HCT116 (cell line): ENCODE data around the gene SLC25A19. TPM values are rescaled to one million over a fixed set of nuclear protein-coding genes. Genes with fewer than 3 reads are reported as not detected.

ENCODE experiments used
- ATAC-seq: fragments of 200-7000 bp; cut with Tn5 transposase; 2 replicates; pipeline ENCODE4 v1.9.1; 2020; ENCODE audit warnings: mild to moderate bottlenecking, moderate library complexity
- BruUV-seq: library from RNA; stranded (reverse); fragments of 400-500 nt; replicated peaks from 2 replicates; lab custom pipeline; 2021; lab: Mats Ljungman, UMichigan
- CTCF ChIA-PET: fragments of 300-600 bp; sonication (Branson Sonifier 250); formaldehyde crosslinking; loops from one replicate; lab custom pipeline; 2021; ENCODE audit warnings: antibody characterized with exemption; lab: Charles Lee
- POLR2A ChIA-PET: fragments of 300-600, 350-600 bp; sonication (Branson Sonifier 250); formaldehyde crosslinking; loops from one replicate; lab custom pipeline; 2021; ENCODE audit warnings: antibody characterized with exemption; lab: Charles Lee
- RAD21 ChIA-PET, 2 experiments: fragments of 300-600 bp; sonication (Branson Sonifier 250); formaldehyde crosslinking; loops; one replicate each; lab custom pipeline; 2023; ENCODE audit warnings: low total read pairs in 2 of 2; ENCODE audit not compliant: uncharacterized antibody in 2 of 2, unreplicated experiment in 2 of 2, low non-redundant PET in 1 of 2; lab: Charles Lee
- DNase-seq: peaks from one replicate; pipeline ENCODE4 v3.0.0-alpha.2; 2010; ENCODE audit warnings: low read depth, low spot score
- H2AFZ ChIP-seq: fragments of 200-600 bp; shearing (Covaris generic), sonication (generic); 2 replicates; pipeline ENCODE4 v1.6.1; 2017; ENCODE audit warnings: low read depth, mixed run types, mixed read lengths, antibody characterized with exemption, low read length; ENCODE audit not compliant: poor library complexity, severe bottlenecking
- H3K27ac ChIP-seq: 2 replicates; pipeline ENCODE4 v1.5.1; 2012; ENCODE audit warnings: low read depth, low read length
- H3K27me3 ChIP-seq: fragments of 200-600 bp; sonication (generic); 2 replicates; pipeline ENCODE4 v1.6.1; 2016; ENCODE audit warnings: mixed run types, low read length, mixed read lengths; ENCODE audit not compliant: insufficient read depth
- H3K36me3 ChIP-seq, 2 experiments: fragments of 200-500 bp in 1 of 2; fragments of 200-600 bp in 1 of 2; sonication (Bioruptor generic) in 1 of 2; sonication (generic) in 1 of 2; 2 replicates each; pipeline versions ENCODE4 v1.5.1 to v1.6.1; 2014 to 2016; ENCODE audit warnings: low read length in 2 of 2, inconsistent platforms in 1 of 2, mixed read lengths in 1 of 2, mixed run types in 1 of 2; ENCODE audit not compliant: insufficient read depth in 2 of 2, control insufficient read depth in 1 of 2
- H3K4me1 ChIP-seq, 2 experiments: fragments of 200-600 bp in 1 of 2; sonication (generic) in 1 of 2; 2 replicates each; pipeline versions ENCODE4 v1.5.1 to v1.6.1; 2012 to 2017; ENCODE audit warnings: low read length in 2 of 2, inconsistent platforms in 1 of 2, mild to moderate bottlenecking in 1 of 2, mixed read lengths in 1 of 2, mixed run types in 1 of 2, moderate library complexity in 1 of 2; ENCODE audit not compliant: insufficient read depth in 2 of 2, control insufficient read depth in 1 of 2
- H3K4me2 ChIP-seq: fragments of 200-600 bp; sonication (generic); 2 replicates; pipeline ENCODE4 v1.6.1; 2017; ENCODE audit warnings: mixed run types, low read length, mixed read lengths
- H3K4me3 ChIP-seq, 2 experiments: fragments of 200-600 bp in 1 of 2; sonication (generic) in 1 of 2; replicated peaks in 1 of 2; 2 replicates each; pipeline ENCODE4 v1.5.1; 2011 to 2016; ENCODE audit warnings: low read length in 2 of 2, control low read depth in 1 of 2, low read depth in 1 of 2, mild to moderate bottlenecking in 1 of 2, mixed read lengths in 1 of 2, mixed run types in 1 of 2
- H3K79me2 ChIP-seq: fragments of 200-600 bp; sonication (generic); 2 replicates; pipeline ENCODE4 v1.6.1; 2017; ENCODE audit warnings: mild to moderate bottlenecking, mixed run types, low read length, moderate library complexity, mixed read lengths; ENCODE audit not compliant: insufficient read depth
- H3K9ac ChIP-seq: fragments of 200-600 bp; sonication (generic); 2 replicates; pipeline ENCODE4 v1.6.1; 2016; ENCODE audit warnings: low read length, mixed read lengths
- H3K9me2 ChIP-seq: fragments of 200-600 bp; sonication (generic), shearing (Covaris generic); 2 replicates; pipeline ENCODE4 v1.6.1; 2017; ENCODE audit warnings: mixed run types, mild to moderate bottlenecking, moderate library complexity; ENCODE audit not compliant: insufficient read depth
- H3K9me3 ChIP-seq, 2 experiments: fragments of 200-500 bp in 1 of 2; fragments of 200-600 bp in 1 of 2; sonication (Bioruptor generic) in 1 of 2; sonication (generic) in 1 of 2; 2 replicates each; pipeline ENCODE4 v1.6.1; 2014 to 2017; ENCODE audit warnings: low read length in 2 of 2, mixed read lengths in 2 of 2, inconsistent platforms in 1 of 2, low read depth in 1 of 2, mild to moderate bottlenecking in 1 of 2, mixed run types in 1 of 2, moderate library complexity in 1 of 2; ENCODE audit not compliant: control insufficient read depth in 1 of 2, insufficient read depth in 1 of 2
- H4K20me1 ChIP-seq: fragments of 200-600 bp; sonication (generic), shearing (Covaris generic); 2 replicates; pipeline ENCODE4 v1.6.1; 2017; ENCODE audit warnings: mixed run types, mild to moderate bottlenecking, moderate library complexity; ENCODE audit not compliant: insufficient read depth
- ATF3 ChIP-seq: IDR thresholded peaks from 2 replicates; pipeline ENCODE4 v1.6.1; 2012
- CEBPB ChIP-seq: IDR thresholded peaks from 2 replicates; pipeline ENCODE4 v1.6.1; 2012; ENCODE audit warnings: low read depth
- EZH2 ChIP-seq: fragments of 200-600 bp; sonication (generic); IDR thresholded peaks from 2 replicates; pipeline ENCODE4 v1.6.1; 2017; ENCODE audit warnings: antibody characterized with exemption, mixed run types
- EZH2phosphoT487 ChIP-seq: fragments of 200-600 bp; IDR thresholded peaks from 2 replicates; pipeline ENCODE4 v1.6.1; 2018; ENCODE audit warnings: antibody characterized with exemption, borderline replicate concordance
- FOSL1 ChIP-seq: IDR thresholded peaks from 2 replicates; pipeline ENCODE4 v1.6.1; 2012; ENCODE audit warnings: low read depth
- JUND ChIP-seq: IDR thresholded peaks from 2 replicates; pipeline ENCODE4 v1.6.1; 2012
- MAX ChIP-seq: IDR thresholded peaks from 2 replicates; pipeline ENCODE4 v1.6.1; 2012
- POLR2A ChIP-seq: IDR thresholded peaks from 2 replicates; pipeline ENCODE4 v1.7.0; 2011; ENCODE audit warnings: borderline replicate concordance; ENCODE audit not compliant: insufficient read depth, insufficient read length; ENCODE audit errors: extremely low read depth
- POLR2AphosphoS5 ChIP-seq: IDR thresholded peaks from 2 replicates; pipeline ENCODE4 v1.6.1; 2011; ENCODE audit warnings: mild to moderate bottlenecking, low read depth, low read length, moderate library complexity
- RAD21 ChIP-seq: IDR thresholded peaks from 2 replicates; pipeline ENCODE4 v1.6.1; 2012; ENCODE audit warnings: low read depth, mild to moderate bottlenecking
- SIN3A ChIP-seq: IDR thresholded peaks from 2 replicates; pipeline ENCODE4 v1.6.1; 2012; ENCODE audit warnings: low read depth
- SP1 ChIP-seq: IDR thresholded peaks from 2 replicates; pipeline ENCODE4 v1.6.1; 2012; ENCODE audit warnings: low read depth
- SRF ChIP-seq: IDR thresholded peaks from 2 replicates; pipeline ENCODE4 v1.6.1; 2012; ENCODE audit warnings: low read depth
- YY1 ChIP-seq: IDR thresholded peaks from 2 replicates; pipeline ENCODE4 v1.6.1; 2011; ENCODE audit warnings: low read length, low read depth, moderate library complexity, mild to moderate bottlenecking; ENCODE audit not compliant: insufficient replicate concordance; ENCODE audit errors: extremely low read depth
- ZFX ChIP-seq: fragments of 450-650 bp; IDR thresholded peaks from 2 replicates; pipeline ENCODE4 v1.6.1; 2017
- ZNF274 ChIP-seq: fragments of 200-500 bp; sonication (Bioruptor generic); IDR thresholded peaks from 2 replicates; pipeline ENCODE4 v1.6.1; 2014; ENCODE audit warnings: mild to moderate bottlenecking, low read depth, low read length, inconsistent platforms
- intact Hi-C: fragments of 100-400 bp; cut with micrococcal nuclease; formaldehyde crosslinking; loops from 2 replicates; pipeline ENCODE4 v1.10.0; 2022
- total RNA-seq: library from RNA; stranded (reverse); gene quantifications from one replicate; pipeline ENCODE4 v1.2.1, GENCODE V29; 2021; ENCODE audit not compliant: unreplicated experiment
- TF ChIP-seq, protein P1 (sequence below): IDR thresholded peaks from 2 replicates; pipeline ENCODE4 v1.6.1; 2012; ENCODE audit warnings: low read depth
- TF ChIP-seq, protein P2 (sequence below), 3 experiments: fragments of 200-600 bp in 1 of 3; sonication (generic) in 1 of 3; IDR thresholded peaks in 2 of 3; conservative IDR thresholded peaks in 1 of 3; 2 replicates each; pipeline ENCODE4 v1.5.1; 2012 to 2017; ENCODE audit warnings: low read depth in 2 of 3, low read length in 2 of 3, antibody characterized with exemption in 1 of 3, borderline replicate concordance in 1 of 3, control low read depth in 1 of 3, mild to moderate bottlenecking in 1 of 3, mixed read lengths in 1 of 3, mixed run types in 1 of 3, moderate library complexity in 1 of 3; ENCODE audit not compliant: insufficient read depth in 1 of 3
- TF ChIP-seq, protein P3 (sequence below): IDR thresholded peaks from 2 replicates; pipeline ENCODE4 v1.6.1; 2011; ENCODE audit warnings: mild to moderate bottlenecking, low read length, moderate library complexity; ENCODE audit not compliant: insufficient replicate concordance; ENCODE audit errors: extremely low read depth

Gene SLC25A19
- total RNA-seq, 1 experiment from 2014 or later = 38.7 TPM

DNA sequence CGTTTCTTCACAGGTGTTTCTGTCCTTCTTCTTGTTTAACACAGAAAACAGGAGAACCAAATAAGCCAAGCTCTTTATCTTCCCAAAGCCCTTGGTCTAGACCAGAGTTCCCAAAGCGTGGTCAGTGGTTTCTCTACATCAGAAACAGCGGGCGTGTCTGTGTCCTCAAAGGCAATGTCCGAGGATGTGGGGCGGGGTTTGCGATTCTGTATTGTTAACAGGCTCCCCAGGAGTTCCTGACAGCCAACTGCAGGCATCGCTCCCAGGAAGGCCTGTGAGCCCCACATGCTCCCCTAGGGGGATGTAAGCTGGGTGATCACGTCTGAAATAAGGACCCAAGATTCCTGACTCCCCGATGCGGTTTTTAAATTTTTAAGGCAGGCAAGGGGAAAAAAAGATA lies 28.4 kb upstream of the SLC25A19 start:
- CTCF ChIA-PET = interaction anchor here (0.7 to 1.7 kb wide), 2 partner anchors 95 to 430 kb away, joined by 3 to 4 read pairs; no protein-coding TSS in a partner anchor
- Histone ChIP-seq H3K79me2 (peaks cover 5% of the 10 kb centered on the region; the same call in 1 of the 2 replicates), H2AFZ (no peak overlapping the region), H3K4me2 (no peak overlapping the region), H3K4me3 (no peak overlapping the region), H3K27ac (no peak overlapping the region), H4K20me1 (no peaks in the 10 kb centered on the region), H3K27me3 (no peaks in the 10 kb centered on the region), H3K36me3 (peaks cover 23 to 30% of the 10 kb centered on the region in 2 experiments; a peak in 3 of 4 replicates), H3K4me1 (peaks cover 0 to 8% of the 10 kb centered on the region in 2 experiments; a peak in 1 of 4 replicates), H3K9me2 (no peaks in the 10 kb centered on the region), H3K9me3 (no peaks in the 10 kb centered on the region), H3K9ac (no peak overlapping the region)
- peak; percentile 52; the same call in 1 of the 2 replicates for ATAC-seq
- DNase-seq = no peak
- intact Hi-C loops = no loop called here
- POLR2A ChIA-PET = no interaction called here
- TF ChIP-seq FOSL1 (no peak), RAD21 (no peak), YY1 (no peak), SIN3A (no peak), EZH2phosphoT487 (no peak), MAX (no peak), SP1 (no peak), POLR2A (no peak), ZFX (no peak), SRF (no peak), EZH2 (no peak), ZNF274 (no peak), CEBPB (no peak), POLR2AphosphoS5 (no peak), ATF3 (no peak), JUND (no peak)
- TF ChIP-seq, protein P1, sequence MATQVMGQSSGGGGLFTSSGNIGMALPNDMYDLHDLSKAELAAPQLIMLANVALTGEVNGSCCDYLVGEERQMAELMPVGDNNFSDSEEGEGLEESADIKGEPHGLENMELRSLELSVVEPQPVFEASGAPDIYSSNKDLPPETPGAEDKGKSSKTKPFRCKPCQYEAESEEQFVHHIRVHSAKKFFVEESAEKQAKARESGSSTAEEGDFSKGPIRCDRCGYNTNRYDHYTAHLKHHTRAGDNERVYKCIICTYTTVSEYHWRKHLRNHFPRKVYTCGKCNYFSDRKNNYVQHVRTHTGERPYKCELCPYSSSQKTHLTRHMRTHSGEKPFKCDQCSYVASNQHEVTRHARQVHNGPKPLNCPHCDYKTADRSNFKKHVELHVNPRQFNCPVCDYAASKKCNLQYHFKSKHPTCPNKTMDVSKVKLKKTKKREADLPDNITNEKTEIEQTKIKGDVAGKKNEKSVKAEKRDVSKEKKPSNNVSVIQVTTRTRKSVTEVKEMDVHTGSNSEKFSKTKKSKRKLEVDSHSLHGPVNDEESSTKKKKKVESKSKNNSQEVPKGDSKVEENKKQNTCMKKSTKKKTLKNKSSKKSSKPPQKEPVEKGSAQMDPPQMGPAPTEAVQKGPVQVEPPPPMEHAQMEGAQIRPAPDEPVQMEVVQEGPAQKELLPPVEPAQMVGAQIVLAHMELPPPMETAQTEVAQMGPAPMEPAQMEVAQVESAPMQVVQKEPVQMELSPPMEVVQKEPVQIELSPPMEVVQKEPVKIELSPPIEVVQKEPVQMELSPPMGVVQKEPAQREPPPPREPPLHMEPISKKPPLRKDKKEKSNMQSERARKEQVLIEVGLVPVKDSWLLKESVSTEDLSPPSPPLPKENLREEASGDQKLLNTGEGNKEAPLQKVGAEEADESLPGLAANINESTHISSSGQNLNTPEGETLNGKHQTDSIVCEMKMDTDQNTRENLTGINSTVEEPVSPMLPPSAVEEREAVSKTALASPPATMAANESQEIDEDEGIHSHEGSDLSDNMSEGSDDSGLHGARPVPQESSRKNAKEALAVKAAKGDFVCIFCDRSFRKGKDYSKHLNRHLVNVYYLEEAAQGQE = no peak
- TF ChIP-seq, protein P2, sequence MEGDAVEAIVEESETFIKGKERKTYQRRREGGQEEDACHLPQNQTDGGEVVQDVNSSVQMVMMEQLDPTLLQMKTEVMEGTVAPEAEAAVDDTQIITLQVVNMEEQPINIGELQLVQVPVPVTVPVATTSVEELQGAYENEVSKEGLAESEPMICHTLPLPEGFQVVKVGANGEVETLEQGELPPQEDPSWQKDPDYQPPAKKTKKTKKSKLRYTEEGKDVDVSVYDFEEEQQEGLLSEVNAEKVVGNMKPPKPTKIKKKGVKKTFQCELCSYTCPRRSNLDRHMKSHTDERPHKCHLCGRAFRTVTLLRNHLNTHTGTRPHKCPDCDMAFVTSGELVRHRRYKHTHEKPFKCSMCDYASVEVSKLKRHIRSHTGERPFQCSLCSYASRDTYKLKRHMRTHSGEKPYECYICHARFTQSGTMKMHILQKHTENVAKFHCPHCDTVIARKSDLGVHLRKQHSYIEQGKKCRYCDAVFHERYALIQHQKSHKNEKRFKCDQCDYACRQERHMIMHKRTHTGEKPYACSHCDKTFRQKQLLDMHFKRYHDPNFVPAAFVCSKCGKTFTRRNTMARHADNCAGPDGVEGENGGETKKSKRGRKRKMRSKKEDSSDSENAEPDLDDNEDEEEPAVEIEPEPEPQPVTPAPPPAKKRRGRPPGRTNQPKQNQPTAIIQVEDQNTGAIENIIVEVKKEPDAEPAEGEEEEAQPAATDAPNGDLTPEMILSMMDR (IDR thresholded peaks at IDR 0.05 in 2 of 3, conservative IDR thresholded peaks at IDR 0.05 in 1 of 3; ENCODE audit: borderline replicate concordance in 1 of 3, insufficient read depth in 1 of 3, low read depth in 2 of 3, low read length in 2 of 3) = no peak
- TF ChIP-seq, protein P3, sequence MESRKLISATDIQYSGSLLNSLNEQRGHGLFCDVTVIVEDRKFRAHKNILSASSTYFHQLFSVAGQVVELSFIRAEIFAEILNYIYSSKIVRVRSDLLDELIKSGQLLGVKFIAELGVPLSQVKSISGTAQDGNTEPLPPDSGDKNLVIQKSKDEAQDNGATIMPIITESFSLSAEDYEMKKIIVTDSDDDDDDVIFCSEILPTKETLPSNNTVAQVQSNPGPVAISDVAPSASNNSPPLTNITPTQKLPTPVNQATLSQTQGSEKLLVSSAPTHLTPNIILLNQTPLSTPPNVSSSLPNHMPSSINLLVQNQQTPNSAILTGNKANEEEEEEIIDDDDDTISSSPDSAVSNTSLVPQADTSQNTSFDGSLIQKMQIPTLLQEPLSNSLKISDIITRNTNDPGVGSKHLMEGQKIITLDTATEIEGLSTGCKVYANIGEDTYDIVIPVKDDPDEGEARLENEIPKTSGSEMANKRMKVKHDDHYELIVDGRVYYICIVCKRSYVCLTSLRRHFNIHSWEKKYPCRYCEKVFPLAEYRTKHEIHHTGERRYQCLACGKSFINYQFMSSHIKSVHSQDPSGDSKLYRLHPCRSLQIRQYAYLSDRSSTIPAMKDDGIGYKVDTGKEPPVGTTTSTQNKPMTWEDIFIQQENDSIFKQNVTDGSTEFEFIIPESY = no peak
- RAD21 ChIA-PET = no interaction called here
- no TSS peak for BruUV-seq
